GM12865 (cell line): ENCODE data around the gene LAMA2.

Experiments
- DNase-seq: peaks from one replicate; pipeline ENCODE4 v3.0.0; 2010; ENCODE audit warnings: low read depth
- H3K4me3 ChIP-seq: 2 replicates; pipeline ENCODE4 v1.5.1; 2011; ENCODE audit warnings: mild to moderate bottlenecking, low read depth, low read length, control low read depth
- TF ChIP-seq, protein P1 (sequence below): IDR thresholded peaks from 2 replicates; pipeline ENCODE4 v1.5.1; 2011; ENCODE audit warnings: low read length, control low read depth, low read depth, inconsistent platforms; ENCODE audit not compliant: insufficient read depth; ENCODE audit errors: missing control alignments

LAMA2 gene

DNA sequence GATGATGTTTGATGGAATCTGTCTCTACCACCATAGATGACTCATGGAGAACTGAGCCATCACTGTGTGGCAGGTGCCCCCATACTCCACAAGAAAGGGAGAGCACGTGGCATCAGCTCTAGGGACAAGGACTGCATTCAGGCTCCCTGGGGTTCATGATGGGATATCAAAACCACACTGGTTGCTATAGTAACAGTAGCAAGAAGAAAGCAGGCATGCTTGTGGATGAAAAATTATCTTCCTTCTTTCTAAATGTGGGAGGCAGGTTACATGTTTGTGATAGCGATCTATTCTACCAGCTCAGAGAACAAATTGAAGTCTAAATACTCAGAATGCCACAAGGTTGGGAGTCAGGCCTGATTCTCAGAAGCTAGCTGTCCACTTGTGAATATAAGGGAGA lies 602.8 kb downstream of the LAMA2 start:
- TF ChIP-seq, protein P1, sequence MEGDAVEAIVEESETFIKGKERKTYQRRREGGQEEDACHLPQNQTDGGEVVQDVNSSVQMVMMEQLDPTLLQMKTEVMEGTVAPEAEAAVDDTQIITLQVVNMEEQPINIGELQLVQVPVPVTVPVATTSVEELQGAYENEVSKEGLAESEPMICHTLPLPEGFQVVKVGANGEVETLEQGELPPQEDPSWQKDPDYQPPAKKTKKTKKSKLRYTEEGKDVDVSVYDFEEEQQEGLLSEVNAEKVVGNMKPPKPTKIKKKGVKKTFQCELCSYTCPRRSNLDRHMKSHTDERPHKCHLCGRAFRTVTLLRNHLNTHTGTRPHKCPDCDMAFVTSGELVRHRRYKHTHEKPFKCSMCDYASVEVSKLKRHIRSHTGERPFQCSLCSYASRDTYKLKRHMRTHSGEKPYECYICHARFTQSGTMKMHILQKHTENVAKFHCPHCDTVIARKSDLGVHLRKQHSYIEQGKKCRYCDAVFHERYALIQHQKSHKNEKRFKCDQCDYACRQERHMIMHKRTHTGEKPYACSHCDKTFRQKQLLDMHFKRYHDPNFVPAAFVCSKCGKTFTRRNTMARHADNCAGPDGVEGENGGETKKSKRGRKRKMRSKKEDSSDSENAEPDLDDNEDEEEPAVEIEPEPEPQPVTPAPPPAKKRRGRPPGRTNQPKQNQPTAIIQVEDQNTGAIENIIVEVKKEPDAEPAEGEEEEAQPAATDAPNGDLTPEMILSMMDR = no peak
- no peak overlapping the region for H3K4me3 ChIP-seq
- DNase-seq = no peak

DNA sequence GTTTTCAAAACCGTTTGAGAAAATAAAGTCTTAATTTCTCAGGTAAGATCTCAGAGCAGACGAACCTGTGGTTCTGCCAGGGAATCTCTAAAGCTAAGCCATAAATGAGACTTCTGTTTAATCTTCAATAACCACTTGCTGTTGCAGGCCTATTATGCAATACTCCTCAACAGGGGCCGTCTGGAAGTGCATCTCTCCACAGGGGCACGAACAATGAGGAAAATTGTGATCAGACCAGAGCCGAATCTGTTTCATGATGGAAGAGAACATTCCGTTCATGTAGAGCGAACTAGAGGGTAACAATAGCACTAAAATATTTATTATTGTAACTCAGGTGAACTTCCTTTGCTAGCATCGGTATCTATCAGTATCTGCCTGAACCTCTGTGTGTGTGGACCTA lies 603.4 kb downstream of the LAMA2 start:
- no peak overlapping the region for H3K4me3 ChIP-seq
- no peak for DNase-seq
- TF ChIP-seq, protein P1 = no peak

DNA sequence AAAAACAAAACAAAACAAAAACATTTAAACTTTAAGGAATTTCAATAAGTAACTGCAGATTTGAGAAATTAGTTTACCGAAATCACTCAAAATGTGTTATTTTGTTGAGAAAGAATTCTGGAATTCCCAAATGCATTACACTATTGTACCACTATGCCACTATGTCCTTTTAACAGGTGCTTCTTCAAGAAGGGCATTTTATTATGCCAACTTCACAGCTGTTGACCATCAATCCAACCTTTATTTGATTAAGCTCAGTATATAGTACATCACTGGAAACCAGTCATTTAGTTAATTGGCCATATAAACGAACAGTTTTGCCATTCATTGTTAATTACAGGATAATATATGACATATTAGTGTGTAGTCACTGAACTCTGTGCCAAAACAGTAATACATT lies 605.4 kb downstream of the LAMA2 start:
- DNase-seq = no peak
- H3K4me3 ChIP-seq = no peak overlapping the region
- TF ChIP-seq, protein P1 = no peak

DNA sequence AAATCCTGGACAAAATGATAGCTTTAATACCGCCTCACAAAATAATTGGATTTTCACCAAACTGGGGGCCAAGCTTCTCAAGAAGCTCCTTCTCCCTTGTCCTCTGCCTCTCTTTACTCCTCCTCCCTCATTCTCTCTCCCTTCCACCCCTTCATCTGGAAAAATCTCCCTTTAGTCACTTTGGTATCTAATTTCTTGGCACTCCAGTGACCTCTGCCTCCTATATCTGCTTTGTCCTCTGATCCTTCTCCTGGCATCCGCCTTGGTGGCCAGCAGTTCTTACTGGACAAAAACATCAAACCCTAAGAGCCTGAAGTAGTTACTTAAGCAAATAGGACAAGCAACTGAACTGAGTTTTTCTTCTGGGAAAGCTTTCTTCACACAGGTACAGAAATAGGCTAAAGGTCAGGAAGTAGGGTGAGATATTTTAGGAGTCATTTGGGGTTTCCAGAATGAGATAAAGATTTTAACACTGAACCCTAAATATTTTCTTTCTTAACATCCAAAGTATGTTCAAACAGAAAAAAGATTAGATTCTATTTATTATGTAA lies 606.4 kb downstream of the LAMA2 start:
- H3K4me3 ChIP-seq = no peak overlapping the region
- no peak for DNase-seq
- TF ChIP-seq, protein P1 = no peak

DNA sequence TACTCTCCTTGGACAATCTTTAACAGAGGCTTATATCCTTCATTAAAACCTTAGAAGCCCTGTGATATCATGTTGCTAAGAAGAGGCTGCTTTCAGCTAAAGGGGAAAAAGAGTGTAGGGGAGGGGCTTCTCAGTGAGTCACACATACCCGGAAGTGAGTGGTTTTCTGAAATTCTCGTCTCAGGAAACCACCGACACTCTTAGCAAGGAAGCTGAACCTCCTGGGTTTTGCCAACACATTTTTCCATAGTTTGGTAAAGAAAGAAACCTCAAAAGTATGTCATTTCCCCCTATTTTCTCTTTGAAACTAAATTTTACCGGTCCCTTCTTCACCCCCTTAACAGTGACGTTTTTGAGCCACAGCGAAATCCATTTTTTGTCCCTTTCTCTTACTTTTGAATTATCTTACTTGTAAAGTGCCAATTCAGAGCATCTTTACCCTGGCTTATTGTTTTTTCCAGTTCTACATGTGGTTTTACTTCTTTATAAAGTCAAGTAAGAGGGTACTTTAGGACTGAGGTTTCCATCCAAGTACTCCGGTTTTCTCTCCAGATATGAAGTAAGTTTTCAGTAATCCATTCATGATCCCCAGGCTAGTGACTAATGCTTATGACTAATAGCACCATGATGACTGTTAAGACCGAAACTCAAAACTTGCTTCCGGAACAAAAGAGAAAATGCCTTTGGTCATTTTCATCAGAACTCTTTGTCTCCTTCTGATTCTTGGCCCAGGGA lies 607.8 kb downstream of the LAMA2 start:
- peak; percentile 80 for DNase-seq
- TF ChIP-seq, protein P1 = no peak
- peak overlapping the region; percentile 32 for H3K4me3 ChIP-seq

DNA sequence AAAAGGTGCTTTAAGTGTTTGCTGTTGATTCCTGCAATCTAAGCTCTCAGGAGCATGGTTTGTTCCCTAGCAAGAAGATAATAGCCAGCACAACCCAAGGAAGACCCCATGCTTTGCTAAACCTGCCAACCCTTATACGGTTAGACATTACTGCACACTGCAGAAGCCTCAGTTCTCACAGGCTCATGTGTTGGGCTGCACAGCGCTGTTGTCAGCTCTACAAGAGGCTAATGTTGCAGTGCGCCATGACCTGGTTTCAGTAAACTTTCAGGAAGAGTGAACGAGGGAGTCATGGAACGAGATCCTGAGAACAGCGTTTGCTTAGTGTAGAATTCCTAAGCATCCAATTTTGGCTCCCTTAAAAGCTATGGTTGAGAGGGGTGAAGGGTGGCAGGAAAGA lies 608.5 kb downstream of the LAMA2 start:
- no peak overlapping the region for H3K4me3 ChIP-seq
- no peak for DNase-seq
- TF ChIP-seq, protein P1 = no peak

DNA sequence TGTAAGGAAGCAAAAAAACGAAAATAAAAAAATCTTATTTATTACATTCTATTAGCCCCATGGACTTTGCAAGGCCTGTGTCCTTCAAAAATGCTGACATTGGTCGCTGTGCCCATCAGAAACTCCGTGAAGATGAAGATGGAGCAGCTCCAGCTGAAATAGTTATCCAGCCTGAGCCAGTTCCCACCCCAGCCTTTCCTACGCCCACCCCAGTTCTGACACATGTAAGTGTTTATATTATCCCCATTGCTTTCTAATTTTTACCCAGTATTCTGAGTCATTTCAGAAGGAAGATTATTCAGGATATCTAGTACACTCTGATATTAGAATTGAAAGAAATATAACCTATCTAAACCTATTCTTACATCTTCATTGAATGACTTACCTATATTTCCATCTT lies 609.3 kb downstream of the LAMA2 start:
- DNase-seq = no peak

More for the DNA sequence above, 609.3 kb downstream of the LAMA2 start:
- TF ChIP-seq, protein P1 = no peak
- H3K4me3 ChIP-seq = no peak overlapping the region
